HG03469 (cell line): Measurements from ENCODE around the gene KCNAB1.

Experiments
- ATAC-seq: cut with Tn5 transposase; IDR thresholded peaks from one replicate; pipeline ENCODE4 v1.9.1; 2021; ENCODE audit warnings: mild to moderate bottlenecking, moderate library complexity, moderate number of reproducible peaks; ENCODE audit not compliant: unreplicated experiment

The KCNAB1 gene

DNA sequence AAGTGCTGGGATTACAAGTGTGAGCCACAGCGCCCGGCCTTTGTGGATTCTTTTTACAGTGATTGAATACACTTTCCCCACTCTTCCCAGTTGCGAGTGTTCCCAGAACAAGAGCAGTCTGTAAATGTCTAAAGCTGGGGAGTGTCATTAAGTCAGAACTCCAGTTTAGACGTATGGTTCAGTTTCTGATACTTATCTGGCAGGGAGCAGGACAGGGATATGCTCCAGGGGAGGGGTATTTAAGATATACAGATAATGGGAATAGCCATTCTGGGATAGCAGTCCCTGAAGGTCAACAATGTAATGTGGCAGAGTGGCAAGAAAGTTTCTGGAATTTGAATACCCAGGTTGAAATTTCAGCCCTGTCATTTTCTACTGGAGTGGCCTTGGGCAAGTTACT, 270.5 kb downstream of the KCNAB1 start:
- ATAC-seq: no peak

DNA sequence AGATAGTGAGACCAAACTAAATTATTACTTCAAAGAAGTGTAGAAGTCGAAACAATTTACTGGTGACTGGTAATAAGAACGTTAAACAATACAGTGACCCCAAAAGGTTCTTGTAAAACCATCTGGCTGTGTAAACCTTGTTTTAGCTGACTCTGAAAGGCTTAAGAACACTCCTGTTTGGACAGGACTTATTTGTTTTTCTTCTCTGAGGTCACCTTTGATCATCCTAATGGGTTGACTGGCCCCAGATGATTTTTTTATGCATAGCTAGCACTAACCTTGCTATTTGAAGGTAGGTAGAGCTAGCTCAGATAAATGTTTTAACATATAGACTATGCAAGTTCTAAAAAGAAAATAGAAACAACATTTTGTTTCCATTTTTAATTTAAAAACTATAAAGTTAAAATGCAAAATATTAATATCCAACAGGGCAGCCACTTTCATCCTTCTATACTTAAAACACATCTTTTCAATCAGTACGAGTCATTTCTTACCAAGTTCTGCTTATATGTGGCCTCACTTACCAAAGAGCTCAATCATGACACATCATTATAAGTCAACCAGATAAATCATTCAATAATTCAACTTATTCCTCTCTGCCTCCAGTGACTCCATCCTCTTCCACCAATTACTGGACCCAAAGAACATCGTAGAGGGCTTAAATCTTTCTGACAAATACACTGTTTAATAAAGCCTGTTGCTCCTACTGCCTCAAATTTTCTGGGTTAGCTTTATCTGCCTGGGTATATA, 275.8 kb downstream of the KCNAB1 start:
- no peak for ATAC-seq

DNA sequence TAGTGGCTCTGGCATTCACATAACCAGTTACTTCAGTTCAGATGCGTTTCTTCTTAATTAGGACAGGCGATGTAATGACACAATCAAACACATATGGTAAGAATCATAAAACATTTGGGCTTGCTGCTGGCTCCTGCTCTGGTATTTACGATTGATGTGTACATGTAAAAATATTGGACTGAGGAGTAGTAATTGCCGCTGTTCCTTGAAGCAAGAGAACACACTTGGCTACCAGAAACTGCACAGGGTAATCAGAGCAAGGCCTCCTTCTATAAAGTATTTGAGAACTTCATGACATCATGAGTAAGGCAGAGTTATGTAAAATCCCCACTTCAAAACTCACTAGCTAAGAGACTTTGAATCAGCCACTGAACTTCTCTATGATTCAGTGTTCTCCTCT, 276.5 kb downstream of the KCNAB1 start:
- ATAC-seq: no peak

DNA sequence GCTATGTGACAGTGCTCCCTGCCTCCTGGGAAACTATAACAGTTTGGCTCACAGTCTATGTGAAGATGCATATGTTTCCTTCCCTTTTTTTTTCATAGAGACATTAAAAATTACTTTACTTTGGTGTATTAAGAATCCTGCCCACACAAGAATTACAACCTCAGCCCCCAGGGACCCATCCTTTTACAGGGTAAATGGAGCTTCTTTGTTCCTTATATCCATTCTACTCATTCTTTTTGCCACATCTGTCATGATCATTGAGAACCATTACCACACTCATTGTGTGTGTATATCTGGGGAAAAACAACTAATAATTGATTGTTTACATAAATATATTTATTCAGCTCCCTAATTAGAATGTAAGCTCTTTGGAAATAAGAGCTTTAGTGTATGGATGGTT, 277.2 kb downstream of the KCNAB1 start:
- no peak for ATAC-seq

DNA sequence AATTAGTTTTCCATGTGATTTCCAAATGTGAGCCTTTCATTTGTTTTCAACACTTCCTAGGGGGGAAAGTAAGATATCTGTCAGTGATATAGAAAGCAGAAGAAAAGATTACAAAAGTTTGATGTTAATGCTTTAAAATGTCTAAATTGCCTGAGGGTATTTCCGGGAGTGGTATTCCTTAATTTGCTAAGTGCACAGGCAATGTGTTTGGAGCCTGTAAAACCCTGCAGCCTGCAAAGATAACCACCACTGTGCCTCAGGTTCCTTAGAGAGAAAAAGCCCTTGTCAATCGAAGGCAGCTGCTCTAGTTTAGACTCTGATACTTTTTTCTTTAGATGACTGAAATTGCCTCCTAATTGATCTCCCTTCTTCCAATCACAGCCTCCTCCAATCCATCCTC, 279.7 kb downstream of the KCNAB1 start:
- no peak for ATAC-seq

DNA sequence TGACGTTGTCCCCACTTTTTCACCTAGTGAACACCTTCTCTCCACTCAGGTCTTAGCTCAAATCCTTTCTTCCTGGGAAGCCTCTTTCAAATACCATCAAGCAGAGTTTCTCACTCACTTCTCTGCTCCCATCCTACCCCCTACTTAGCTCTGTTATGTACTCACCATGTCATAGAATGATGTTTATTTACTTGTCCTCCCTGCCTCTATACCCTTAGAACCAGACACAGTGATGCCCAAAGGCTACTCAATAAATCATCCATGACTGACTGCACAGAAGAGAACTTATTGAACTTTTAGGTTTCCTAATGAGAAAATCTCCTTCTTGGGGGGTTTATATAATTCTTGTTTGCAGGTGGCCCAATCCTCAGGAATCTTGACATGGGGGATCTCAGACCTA, 280.4 kb downstream of the KCNAB1 start:
- no peak for ATAC-seq

DNA sequence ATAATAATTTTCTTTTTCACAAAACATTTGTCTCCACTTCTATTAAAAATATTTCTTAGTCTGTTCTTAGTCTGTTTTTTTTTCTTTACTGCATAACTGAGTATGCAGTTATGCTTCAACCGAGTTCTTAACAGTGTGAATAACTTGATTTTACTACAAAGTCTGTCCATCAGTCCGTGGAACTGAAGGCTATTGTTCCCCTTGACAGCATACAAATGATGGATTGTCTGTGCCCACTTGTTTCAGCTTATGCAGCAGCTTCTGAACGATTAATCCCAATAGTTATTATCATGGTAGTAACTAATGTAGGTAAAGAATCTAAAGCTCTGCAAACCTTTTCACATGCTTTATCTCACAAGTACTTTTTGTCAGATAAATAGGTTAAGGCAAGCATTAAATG, 283.8 kb downstream of the KCNAB1 start:
- no peak for ATAC-seq

DNA sequence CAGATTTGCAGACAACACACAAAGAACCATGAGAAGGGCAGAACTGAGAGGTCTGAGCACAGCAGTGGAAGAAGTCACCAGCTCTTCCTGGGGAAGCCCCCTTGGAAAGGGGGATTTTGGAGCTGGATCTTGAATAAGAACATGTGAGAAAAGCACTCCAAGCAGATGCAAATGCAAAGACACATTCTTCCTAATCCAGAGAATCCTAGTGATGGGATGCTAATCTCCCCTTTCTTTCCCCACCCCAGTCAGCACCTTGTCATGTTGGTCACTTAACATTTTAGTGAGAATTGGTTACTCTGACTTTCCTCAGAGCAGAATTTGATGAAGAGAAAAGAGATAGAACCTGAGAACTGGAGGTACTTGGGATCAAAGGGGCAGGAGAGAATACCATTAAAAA, 286.0 kb downstream of the KCNAB1 start:
- ATAC-seq: no peak

DNA sequence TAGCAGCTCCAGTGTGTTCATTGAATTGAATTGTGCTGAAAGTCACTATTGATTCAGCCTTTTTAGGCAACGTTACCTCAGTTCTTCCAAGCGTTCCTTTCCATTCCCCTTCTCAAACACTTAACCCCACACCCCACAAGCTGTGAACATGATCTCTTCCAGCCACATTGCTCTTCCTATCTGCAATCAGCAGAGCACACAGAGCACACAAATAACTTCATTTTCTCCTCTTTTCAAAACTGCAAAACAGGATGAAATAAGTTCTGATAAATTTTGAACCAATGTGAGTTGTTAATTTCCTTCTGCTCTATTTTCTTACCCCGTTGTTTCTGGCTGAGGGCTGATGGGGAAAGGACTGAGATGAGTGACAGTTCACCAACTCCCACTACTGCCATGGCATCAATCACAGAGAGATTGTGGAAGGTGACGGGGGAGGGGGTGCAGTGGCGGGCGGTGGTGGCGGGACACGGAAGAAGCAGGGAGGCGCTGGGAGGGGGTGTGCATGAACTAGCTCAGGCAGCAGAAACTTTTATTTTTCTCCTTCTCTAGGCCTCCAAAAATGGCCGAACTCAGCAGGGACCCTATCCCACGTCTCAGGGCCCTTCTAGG, 287.3 kb downstream of the KCNAB1 start:
- no peak for ATAC-seq

DNA sequence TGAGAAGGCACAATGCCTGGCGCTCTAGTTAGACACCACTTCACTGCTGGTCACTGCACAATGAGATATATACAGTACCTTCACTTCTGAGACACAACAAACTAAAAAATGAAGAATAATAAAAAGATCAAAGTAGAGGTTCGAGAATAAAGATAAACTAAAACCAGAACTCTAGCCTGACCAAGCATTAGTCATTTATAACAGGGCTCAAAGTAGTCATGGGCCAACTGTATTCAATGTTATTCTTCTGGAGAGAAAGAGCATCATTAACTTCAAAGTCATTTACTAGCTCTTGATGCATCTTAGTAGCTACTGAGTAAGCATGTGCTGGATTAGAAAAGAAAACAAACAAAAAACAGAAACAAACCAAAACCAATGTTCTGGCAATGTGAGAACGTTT, 289.3 kb downstream of the KCNAB1 start:
- ATAC-seq: no peak

DNA sequence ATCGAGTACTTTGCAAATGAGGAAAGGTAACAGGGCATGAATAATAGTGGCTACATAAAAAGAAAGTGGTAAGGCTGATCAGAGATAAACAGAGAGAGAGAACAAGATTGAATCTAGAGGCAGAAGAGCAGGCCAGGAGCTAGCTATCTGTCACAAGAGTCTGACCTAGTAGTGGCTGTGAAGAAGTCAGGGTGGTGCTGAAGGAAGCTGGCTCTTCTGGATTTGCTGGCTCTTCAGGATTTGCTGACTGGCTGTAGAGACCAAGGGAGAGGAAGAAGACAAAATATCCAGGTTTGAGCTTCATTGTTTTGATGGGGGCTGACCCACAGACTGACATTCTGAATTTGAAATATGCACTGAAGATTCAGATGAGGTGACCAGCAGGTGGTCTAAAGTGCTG, 292.2 kb downstream of the KCNAB1 start:
- ATAC-seq: no peak

DNA sequence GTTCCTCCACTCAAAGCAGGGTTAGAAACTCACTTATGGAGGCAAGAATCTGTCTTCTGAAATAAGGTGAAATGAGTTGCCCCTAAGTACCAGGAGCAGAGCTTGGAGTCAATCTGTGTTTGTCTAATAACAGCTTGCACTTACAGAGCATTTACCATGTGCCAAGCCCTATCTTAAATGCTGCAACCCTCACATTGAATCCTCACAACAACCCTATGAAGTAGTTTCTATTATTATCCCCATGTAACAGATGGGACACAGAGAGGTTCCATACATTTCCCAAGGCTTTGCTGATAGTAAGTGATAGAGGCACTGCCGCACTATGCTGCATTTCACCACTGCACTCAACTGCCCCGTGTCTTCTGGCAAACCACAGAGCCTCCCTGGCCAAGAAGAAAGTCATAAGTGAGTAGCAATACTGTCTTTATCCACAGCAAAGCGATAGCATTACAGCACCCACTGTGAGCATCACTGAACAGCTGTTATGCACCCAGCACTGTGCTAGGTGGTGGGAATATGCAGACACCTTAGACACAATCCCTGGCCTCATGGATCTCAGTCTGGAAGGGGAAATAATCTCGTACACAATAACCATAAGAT, 293.0 kb downstream of the KCNAB1 start:
- ATAC-seq: no peak

DNA sequence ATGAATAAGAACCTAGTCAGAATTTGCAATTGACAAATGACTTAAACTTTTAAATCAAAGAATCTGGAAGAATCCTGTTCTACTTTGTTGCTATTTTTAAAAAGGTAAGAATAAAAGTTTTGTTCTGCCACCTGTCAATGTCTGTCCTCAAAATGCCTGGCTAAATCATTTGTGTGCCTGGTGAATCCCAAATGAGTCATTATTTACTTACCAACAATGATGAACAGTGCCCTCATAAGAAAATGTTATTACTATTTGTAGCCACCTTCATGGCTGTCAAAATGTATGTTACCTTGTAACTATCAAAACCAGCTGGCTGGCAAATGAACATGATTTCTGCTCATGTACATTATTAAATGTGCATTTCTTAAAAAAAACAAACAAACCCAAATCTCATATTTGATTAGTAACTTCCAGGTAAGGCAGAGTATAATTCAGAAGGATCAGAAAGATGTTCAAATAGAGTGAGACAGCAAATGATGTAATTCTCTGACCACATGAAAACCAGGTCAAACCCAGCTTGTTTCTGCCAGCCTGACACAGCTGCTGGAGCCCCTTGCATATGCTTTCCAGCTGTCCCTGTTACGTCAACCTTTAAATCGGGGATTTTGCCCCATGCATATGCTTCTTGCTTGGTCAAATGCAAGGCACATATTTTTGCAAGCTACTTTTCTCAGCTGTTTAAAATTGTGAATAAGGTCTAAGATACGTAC, 296.6 kb downstream of the KCNAB1 start:
- no peak for ATAC-seq

DNA sequence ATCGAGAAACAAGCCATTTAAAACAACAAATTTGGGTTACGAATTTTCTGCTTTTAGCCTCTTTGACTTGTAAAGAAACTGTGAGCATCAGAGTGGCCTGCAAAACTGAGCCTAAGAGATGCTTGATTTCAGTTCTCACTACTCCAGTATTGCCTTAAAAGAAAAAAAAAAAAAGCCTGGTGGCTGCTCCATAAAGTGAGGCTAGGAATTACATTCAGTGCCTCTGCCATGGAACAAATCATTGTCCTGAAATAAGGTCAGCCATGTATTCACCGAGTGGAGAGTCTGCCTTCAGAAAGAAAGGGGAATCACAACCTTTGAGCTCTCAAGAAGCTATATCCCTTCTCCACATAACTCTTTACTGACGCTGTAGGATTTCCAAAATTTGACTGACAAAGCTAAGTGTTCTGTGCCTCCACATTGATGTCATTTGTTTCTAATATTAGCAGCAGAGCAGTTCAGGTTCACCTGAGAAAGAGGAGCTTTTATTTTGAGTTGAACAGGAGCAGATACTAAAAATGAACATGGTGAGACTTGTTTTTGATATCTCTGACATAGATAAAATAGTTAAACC, 297.3 kb downstream of the KCNAB1 start:
- no peak for ATAC-seq

DNA sequence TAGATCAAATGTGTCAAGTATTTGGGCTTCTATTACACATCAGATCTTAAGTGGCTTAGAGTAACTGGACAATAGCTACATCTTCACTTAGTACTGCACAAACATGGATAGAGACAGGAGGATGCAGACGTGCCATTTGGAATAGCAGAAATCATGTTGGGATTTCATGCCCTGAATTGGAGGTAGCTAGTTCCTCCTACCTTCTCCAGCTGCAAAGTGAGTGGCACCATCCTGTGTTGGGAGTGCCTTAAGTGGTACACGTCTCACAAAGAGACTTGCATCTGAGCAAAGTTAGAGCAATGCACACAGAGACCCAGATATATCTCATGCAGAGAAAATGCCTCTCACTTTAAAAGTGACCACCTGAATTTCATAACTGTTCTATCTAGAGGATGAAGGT, 298.1 kb downstream of the KCNAB1 start:
- no peak for ATAC-seq

DNA sequence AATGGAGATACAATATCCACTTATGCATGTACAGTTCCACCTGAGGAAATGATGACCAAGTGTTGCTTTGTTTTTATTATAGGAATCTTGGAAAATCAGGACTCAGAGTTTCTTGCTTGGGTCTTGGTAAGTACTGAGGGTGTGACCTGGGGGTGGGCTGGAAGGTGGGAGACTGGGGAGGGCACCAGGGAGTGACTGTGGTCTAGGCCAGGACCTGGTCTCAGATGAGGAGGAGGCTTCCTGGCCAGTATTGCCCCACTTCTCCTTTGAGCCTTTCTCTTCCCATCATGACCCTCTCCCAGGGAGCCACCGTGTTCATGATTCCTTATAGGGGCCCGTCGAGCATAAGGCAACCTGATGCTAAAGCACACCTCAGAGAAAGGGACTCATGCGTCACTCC, 301.2 kb downstream of the KCNAB1 start:
- ATAC-seq: no peak

DNA sequence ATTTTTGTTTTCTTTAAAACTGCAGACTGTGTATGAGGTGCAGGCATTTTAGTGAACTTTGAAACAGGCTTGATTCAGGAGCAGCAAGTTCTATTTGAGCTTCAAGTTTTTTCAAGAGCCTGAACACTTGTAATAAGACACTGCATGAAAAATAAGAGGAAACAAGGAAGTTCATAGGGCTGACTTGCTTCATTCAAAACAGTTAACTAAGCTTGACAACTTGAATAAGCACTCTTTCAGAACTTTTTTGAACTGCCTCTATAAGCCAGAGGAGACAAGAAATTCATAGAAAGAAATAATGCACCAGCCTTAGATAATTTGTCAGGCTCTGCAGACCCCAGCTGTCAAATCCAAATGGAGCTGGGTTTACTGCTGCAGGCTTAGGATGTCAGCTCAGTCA, 304.4 kb downstream of the KCNAB1 start:
- no peak for ATAC-seq

DNA sequence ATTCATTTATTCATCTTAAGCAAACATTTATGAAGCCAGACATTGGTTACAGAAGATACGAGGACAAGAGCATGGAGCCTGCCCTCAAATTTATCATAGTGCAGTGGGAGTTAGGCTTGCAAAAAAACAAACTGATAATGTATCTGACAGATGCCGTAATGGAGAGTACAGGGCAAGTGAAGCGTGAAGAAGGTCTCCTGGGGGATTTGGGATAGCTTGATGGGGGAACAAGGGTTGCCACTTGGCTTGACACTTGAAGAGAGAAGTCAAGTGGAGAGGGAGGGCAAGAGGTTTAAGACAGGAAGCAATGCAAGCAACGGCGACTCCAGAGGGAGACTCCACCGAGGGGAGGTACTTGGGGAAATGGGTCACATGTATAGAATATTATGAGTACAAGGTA, 305.3 kb downstream of the KCNAB1 start:
- no peak for ATAC-seq

DNA sequence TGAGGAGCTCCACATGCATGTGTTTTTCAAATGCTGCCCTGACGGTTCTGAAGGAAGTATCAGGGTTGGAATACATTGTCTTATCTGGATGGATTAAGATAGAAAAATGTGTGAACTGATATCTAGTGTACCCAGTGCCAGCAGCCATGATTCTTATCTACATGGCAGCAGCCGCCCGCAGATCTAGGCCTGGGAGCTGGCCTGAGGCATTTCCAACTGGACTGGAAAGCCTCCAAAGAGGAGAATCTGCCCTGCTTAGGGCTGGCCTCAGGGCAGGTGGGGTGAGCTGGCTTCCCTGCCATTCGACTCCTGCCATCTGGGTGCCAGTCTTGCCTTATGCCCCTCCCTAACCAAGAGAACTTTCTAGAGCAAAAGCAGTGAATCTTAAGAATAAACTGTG, 308.7 kb downstream of the KCNAB1 start:
- ATAC-seq: no peak

DNA sequence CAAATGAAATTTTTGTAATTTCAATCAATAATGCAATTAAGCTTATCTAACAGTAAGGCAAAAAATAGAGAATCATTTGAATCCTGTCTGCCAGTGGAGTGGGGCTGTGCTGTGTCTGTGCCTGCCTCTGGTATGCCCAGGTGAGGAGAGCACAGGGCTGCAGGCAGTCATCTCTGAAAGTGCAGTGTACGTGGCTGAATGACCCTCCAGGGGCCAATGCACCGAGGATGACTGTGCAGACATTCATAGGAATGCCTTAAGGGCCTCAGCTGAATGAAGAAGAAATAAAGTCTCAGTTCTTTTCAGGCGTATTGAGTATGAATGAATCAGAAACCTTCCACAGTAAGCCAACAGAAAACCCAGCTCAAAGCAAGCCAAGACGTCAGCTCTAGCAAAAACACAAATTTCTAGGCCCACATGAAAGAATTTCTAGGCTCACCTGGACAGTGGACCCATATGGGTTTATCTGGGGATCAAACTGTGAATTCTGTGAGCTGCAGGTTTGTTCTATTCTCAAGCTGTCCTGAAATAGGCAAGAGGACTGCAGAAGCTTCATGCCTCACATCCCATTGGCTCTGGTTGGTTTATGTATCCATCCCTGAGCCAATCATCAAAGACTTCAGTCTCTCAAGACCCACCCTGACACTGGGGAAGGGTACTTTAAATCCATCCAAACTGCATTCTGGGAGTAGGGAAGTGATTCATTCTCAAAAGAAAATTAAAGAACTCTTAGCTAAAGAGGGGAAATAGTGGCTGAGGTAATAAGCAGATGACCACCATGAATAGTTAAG, 311.2 kb downstream of the KCNAB1 start:
- no peak for ATAC-seq

DNA sequence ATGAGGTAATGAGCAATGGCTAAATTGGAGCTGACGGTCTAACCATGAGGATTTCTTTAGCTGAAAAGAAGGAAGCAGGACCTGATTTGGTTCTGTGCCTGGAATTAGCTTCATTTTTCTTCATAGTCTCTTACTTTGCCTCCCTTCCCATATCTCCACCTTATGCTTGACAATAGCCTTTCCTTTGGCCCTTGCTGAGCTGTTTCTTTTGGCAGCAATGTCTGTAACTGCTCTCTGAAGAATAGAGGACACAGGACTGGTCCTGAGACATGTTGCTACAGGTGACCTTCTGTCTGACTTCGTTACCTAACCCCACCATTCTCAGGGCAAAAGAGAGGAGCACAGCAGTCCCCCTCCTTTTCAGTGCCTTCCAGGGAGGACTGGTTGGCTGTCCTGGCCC, 312.2 kb downstream of the KCNAB1 start:
- no peak for ATAC-seq
